Small intestine (tissue), 7 donors: ENCODE data around the gene CLCN4. TPM values are rescaled to one million over a fixed set of nuclear protein-coding genes. Genes with fewer than 3 reads are reported as not detected.

Source experiments
- DNase-seq, 2 donors: peaks; one replicate each; pipeline versions ENCODE4 v3.0.0 to v3.0.0-alpha.2; 2013
- FAIRE-seq: peaks from 2 replicates; lab custom pipeline; 2012; peaks lifted over from hg19 to GRCh38; lab: Jason Lieb, UNC
- H3K27ac ChIP-seq, 3 donors: one replicate each; pipeline ENCODE4 v1.5.1; 2013; ENCODE audit warnings: low read length in 2 of 3, mild to moderate bottlenecking in 2 of 3, control low read depth in 1 of 3, inconsistent platforms in 1 of 3, low read depth in 1 of 3, moderate library complexity in 1 of 3
- H3K27me3 ChIP-seq, 3 donors: one replicate each; pipeline ENCODE4 v1.6.1; 2013; ENCODE audit warnings: low read length in 3 of 3, inconsistent platforms in 1 of 3; ENCODE audit not compliant: control insufficient read depth in 3 of 3, insufficient read depth in 3 of 3
- H3K36me3 ChIP-seq, 3 donors: one replicate each; pipeline ENCODE4 v1.6.1; 2013; ENCODE audit warnings: low read length in 3 of 3, inconsistent platforms in 1 of 3, low read depth in 1 of 3, mild to moderate bottlenecking in 1 of 3, moderate library complexity in 1 of 3; ENCODE audit not compliant: control insufficient read depth in 3 of 3, insufficient read depth in 2 of 3
- H3K4me1 ChIP-seq, 3 donors: one replicate each; pipeline ENCODE4 v1.6.1; 2013; ENCODE audit warnings: low read length in 2 of 3, inconsistent platforms in 1 of 3, low read depth in 1 of 3, mild to moderate bottlenecking in 1 of 3, moderate library complexity in 1 of 3; ENCODE audit not compliant: control insufficient read depth in 3 of 3, insufficient read depth in 2 of 3
- H3K4me3 ChIP-seq, 3 donors: one replicate each; pipeline ENCODE4 v1.5.1; 2013; ENCODE audit warnings: low read length in 3 of 3, control low read depth in 1 of 3, inconsistent platforms in 1 of 3, low read depth in 1 of 3, mild to moderate bottlenecking in 1 of 3, moderate library complexity in 1 of 3
- H3K9me3 ChIP-seq, 2 donors: one replicate each; pipeline ENCODE4 v1.6.1; 2013; ENCODE audit warnings: low read depth in 1 of 2, low read length in 1 of 2; ENCODE audit not compliant: control insufficient read depth in 2 of 2, insufficient read depth in 1 of 2
- WGBS, 3 donors: extraction: QIAGEN DNeasy Blood & Tissue Kit; methylation state at CpG; one replicate each; pipeline ENCODE4 v1.1.7; 2013; 5-methylcytosine and 5-hydroxymethylcytosine counted together
- polyA plus RNA-seq, 4 donors: library from polyadenylated mRNA; stranded (reverse) in 3 of 4; unstranded in 1 of 4; fragments of 200-250 nt in 3 of 4; fragments of 120-200 nt in 1 of 4; gene quantifications; one replicate each; pipeline versions ENCODE4 v1.2.1 to v1.2.3, GENCODE V29; 2013
- donor health status: healthy with polysubstance abuse.
- donor health status: control.
- donor health status: control.
- donor health status: Bipolar disorder and iron deficiency.
- donor health status: healthy.

Gene CLCN4
- polyA plus RNA-seq, 4 donors: under 0.01 to 2.7 (median 0.70) TPM; not detected in 1

DNA sequence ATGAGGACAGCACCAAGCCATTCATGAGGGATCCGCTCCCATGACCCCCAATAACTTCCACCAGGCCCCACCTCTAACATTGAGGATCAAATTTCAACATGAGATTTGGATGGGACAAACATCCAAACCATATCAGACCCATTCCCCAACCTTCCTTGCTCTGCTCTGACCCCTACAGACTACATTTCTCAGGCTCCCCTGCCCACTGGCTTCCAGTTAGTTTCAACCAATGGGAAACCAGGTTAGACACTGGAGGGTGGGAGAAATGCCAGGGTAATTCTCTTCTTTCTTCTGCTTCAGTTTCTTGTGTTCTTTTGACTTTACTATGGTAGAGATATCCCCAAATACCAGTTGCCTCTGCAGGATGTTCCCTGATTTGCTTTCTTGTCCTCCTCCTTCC lies 125.7 kb downstream of the CLCN4 start:
- DNase-seq: no peak
- Histone ChIP-seq H3K4me1 (no peaks in the 10 kb centered on the region), H3K36me3 (no peaks in the 10 kb centered on the region), H3K9me3 (no peaks in the 10 kb centered on the region), H3K4me3 (no peak overlapping the region), H3K27me3 (no peaks in the 10 kb centered on the region), H3K27ac (no peak overlapping the region)
- WGBS, 3 donors: 71 to 100% (median 78%) methylated on average over 1 of the region's 1 CpG
- no peak for FAIRE-seq

DNA sequence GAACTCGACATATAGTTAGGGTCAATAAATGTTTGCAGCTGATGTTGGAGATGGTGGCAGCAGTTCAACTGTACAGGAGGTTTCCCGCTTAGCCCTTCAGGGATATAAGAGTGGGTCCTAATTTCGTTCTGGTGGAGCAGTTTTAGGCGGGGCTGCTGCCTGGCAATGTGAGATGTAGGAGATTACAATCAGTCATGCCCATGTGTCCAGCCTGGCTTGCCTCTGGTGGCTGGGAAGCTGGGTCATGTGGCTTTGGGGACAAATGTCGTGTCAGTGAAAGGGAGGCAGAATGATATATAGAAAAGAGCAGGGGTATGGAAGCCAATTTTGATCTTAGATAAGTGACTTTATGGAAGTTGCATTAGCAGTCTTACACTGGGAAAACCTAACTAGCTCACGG lies 129.4 kb downstream of the CLCN4 start:
- Histone ChIP-seq H3K4me1 (no peaks in the 10 kb centered on the region), H3K9me3 (no peaks in the 10 kb centered on the region), H3K27me3 (no peaks in the 10 kb centered on the region), H3K36me3 (no peaks in the 10 kb centered on the region), H3K27ac (no peak overlapping the region), H3K4me3 (no peak overlapping the region)
- no peak for DNase-seq
- FAIRE-seq: no peak
- WGBS, 3 donors: 55 to 84% (median 66%) methylated on average over 6 of the region's 6 CpGs

Other genes with a start within 250 kb of the CLCN4 start
- under 1 TPM in 1 of 4 donors, not detected in 3; 0.10 TPM for gene CLDN34, start 189.6 kb upstream of the CLCN4 start, polyA plus RNA-seq